CMK (cell line): ENCODE data around the gene ZNF423.

Experiments
- DNase-seq: peaks from one replicate; pipeline ENCODE4 v3.0.0-alpha.2; 2010; ENCODE audit warnings: low read depth

The ZNF423 gene

DNA sequence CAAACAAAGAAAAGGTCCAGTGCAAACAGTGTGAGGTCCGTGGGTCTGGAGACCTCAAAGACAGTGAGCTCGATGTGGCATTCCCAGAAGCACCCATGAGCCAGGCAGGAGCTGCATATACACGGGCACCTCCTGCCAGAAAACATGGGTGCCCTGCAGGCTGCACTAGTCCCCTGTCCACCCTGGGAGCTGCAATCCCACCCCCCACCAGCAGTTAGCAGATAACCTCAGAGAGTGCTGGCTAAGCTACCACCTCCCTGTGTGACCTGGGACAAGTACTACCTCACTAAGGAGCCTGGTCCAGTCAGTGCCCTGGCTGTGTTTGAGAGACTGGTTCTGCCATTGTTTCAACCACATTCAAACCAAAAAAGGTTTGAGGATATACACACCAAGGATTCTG is 135.7 kb downstream of the ZNF423 start:
- no peak for DNase-seq

DNA sequence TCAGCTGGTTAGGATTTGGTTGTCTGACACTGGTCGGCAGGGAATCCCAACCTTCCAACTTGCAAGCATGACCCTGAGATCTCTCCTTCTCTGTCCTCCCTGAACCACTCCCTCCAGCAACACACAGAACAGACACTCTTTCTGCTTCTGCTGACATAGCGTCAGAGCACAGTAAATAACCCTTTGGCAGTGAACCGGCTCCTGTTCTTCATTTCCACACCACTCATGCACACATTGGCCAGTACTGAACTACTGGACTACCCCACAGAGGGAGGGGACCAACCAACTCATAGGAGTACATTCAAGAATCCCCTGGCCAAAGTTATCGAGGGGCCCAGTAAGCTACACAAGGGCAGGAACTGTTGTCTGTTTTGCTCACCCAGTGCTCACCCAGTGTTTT is 138.2 kb downstream of the ZNF423 start:
- no peak for DNase-seq

DNA sequence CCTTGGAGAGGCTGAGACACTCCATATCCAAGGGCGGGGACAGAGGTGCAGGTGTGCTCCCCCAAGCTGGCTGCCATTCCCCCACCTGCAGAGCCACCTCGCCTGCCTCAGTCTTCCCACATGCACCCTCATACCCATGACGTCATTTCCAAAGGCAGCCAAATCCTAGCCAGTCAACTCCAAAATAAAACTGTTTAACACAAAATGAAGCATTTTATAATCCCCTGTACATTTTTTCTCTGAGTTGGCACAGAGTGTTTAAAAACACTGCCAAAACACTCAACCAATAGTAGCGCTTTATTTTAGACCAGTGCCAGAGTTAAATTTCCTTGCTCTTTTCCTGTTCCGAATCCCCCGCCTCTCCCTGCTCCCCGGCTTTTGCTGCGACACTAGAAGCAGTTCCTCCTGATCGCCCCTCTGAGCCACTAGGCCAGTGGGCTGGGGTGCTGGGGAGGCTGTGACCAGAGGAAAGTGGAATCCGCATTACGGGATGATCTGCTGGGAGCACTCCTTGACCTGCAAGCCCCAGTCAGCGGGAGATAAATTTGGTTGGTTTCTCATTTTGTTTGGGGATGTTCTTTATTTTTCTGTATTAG is 139.5 kb downstream of the ZNF423 start:
- no peak for DNase-seq

DNA sequence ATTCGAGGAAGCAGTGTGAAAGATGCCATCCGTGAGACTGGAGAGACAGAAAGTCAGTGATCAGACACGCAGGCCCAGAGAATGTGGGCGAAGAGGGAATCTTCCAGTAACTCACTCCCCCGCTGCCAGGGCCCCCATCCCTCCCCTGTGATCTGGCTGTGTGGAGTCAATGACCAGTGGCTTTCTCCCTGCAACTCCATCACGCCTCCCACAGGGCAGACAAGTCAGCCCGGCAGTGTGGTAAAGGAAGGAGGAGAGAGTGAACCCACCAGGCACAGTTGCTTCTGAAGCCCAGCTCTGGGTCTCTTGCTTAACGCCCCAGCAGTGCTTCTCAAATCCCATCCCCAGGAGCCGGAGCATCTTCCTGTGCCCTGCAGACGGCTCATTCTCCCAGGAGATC is 142.1 kb downstream of the ZNF423 start:
- no peak for DNase-seq

GRCh38 chr16:49712542-49712941 is 143.4 kb downstream of the ZNF423 start:
- DNase-seq = no peak

DNA sequence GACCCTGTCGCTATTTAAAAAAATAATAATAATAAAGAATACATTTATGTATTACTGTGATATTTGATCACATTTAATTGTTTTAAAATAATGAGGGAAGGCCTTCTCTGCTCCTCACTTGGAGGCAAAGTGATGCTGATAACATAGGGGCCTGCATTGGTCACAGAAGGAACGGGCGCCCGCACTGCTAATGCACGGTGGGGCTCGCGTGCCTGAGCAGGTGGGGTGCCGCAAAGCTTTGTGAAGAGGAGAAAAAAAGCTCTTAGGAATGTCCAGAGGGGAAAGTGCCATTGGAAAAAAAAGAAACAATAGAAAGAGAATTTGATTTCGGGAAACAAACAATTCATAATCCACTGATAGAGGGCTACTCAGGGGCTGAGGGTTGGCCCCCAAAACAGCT is 143.8 kb downstream of the ZNF423 start:
- no peak for DNase-seq

GRCh38 chr16:49709057-49709456 is 146.9 kb downstream of the ZNF423 start:
- DNase-seq = no peak

GRCh38 chr16:49708491-49708890 is 147.4 kb downstream of the ZNF423 start:
- no peak for DNase-seq

GRCh38 chr16:49706620-49707355 is 149.1 kb downstream of the ZNF423 start:
- DNase-seq = no peak

- DNase-seq = no peak
These were observed 151.2 kb downstream of the ZNF423 start for GRCh38 chr16:49704586-49705155.

GRCh38 chr16:49703483-49703882 is 152.4 kb downstream of the ZNF423 start:
- no peak for DNase-seq

GRCh38 chr16:49701789-49702494 is 154.0 kb downstream of the ZNF423 start:
- no peak for DNase-seq

GRCh38 chr16:49701065-49701685 is 154.7 kb downstream of the ZNF423 start:
- no peak for DNase-seq

DNA sequence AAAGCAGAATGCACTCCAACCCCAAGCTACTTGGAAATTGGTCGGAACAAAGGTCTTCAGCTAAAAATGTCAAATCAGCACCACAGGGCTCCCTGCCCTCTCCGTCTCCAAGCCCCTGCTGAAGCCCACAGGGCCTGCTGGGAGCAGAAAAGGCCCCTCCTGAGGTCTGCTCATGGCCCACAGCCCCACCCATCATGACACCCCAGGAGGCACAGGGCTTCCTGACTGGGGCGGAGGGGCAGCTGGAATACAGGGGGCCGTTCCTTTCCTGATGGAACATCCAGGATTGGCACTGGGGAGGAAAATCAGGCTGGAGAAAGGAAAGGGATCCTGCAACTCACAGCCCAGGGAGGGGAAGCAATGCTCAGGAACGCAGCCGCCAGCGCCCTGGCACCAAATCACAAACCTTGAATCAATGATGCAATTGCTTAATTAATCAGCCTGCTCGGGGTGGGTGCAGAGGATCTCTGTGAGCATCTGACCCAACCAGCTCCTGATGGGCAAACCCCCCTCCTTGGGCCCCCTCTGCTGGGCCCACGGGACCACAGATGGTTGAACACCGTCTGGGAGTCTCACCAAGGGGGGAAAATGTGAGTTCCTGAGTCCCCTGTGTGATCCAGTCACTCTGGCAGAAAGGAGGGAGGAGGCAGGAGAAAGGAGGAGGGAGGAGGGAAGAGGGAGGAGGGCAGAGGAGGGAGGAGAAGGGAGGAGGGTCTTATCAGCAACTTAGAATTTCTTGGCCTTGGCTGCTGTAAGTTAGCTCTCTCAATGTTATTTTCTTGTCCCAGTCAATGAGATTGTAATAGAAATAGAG is 155.5 kb downstream of the ZNF423 start:
- DNase-seq = no peak

DNA sequence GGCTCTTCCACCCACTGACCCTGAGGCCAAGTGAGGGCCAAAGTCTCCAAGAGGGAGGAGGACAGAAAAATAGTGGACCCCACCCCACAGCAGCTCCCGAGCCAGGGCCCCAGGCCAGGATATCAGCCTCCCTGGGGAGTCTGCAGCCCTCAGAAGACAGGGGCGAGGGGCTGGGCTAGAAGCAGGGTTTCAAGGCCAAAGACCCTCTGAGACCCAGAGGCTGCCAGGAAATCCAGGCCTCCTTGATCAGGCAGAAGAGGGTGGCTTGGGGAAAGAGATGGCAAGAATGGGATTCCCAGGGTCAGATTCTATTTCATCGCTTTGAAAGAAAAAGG is 156.1 kb downstream of the ZNF423 start:
- no peak for DNase-seq

DNA sequence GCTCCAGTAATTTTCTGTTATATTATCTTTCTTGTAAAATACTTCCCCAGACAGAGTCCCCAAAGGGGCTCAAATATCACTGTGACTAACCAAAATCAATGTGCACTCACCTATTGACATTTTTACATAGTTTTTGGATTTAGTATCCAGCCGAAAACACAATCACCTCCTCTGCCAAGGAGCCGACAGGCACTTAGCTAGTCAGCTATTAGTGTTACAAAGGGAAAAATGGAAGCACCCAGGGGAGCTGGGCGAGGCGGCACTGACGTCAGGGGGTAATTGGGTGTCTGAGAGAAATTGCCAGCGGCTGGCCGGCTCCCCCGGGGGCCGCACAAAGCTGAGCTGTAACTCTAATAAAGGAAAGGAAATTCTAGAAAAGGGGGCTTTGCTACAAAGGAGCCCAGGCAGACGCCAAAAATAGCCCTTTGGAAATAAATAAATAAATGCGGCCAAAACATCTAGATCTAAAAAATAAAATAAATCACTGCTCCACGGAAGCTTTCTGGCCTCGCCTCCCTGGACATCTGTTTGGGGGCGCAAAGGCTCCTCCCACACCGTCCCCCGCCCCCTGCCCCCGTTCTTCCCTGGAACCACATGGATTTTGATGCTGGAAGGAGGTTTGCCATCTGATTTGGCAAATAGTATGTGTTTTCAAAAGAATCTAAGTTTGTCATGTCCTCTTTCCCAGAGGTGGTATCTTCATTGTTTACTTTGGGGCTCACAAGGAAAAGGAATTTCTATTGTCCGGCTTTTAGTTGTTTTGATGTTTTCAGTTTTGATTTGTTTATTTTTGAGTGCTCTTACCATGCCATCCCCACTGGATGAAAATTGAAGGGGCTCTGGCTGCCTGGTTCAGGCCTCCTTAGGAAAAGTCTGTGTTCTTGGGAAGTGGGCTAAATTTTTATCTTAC is 156.7 kb downstream of the ZNF423 start:
- no peak for DNase-seq

DNA sequence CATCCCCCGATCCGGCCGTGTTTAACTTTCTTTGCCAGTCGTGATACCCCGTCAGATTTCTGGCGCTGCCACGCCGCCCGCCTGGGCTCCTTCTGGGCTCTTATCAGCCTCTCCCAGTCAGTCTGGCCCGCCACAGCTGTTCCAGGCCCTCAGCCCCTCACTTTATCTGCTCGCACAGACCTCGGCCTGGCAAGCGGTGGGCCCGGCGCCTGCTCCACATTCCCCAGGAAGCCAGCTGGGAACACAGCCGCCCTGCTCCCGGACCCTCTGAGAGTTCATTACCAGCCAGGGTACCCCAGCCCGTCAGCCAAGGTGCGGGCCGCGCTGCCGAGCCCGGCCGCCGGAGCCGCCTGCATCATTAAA is 157.5 kb downstream of the ZNF423 start:
- peak; percentile 43 for DNase-seq

GRCh38 chr16:49697631-49698452 is 158.1 kb downstream of the ZNF423 start:
- DNase-seq = no peak

- no peak for DNase-seq
These were observed 159.4 kb downstream of the ZNF423 start for GRCh38 chr16:49696414-49697101.
